PC-3 (cell line): ENCODE data around the gene CEP19. TPM values are rescaled to one million over a fixed set of nuclear protein-coding genes. Genes with fewer than 3 reads are reported as not detected.
A peak's percentile ranks its signal among the peaks of the same experiment; 100 is the strongest.

Experiments
- ATAC-seq: fragments of 200-7000 bp; cut with Tn5 transposase; 2 replicates; pipeline ENCODE4 v1.9.1; 2020; ENCODE audit warnings: mild to moderate bottlenecking, moderate library complexity
- BruUV-seq: library from RNA; stranded (reverse); fragments of 400-500 nt; replicated peaks from 2 replicates; lab custom pipeline; 2021; lab: Mats Ljungman, UMichigan
- CTCF ChIA-PET: fragments of 300-600 bp; sonication (Branson Sonifier 250); formaldehyde crosslinking; loops from one replicate; lab custom pipeline; 2022; ENCODE audit warnings: antibody characterized with exemption; lab: Charles Lee
- POLR2A ChIA-PET: fragments of 300-600 bp; sonication (Branson Sonifier 250); formaldehyde crosslinking; loops from one replicate; lab custom pipeline; 2022; ENCODE audit warnings: antibody characterized with exemption; ENCODE audit not compliant: unreplicated experiment; lab: Charles Lee
- DNase-seq: peaks from one replicate; pipeline ENCODE4 v3.0.0-alpha.2; 2015
- H2AFZ ChIP-seq: fragments of 300-600 bp; sonication (generic); 2 replicates; pipeline ENCODE4 v1.6.0; 2016; ENCODE audit warnings: antibody characterized with exemption, low read length
- H3F3A ChIP-seq: fragments of 300-600 bp; sonication (generic); one replicate; pipeline ENCODE4 v1.6.0; 2017; ENCODE audit warnings: antibody characterized with exemption, low read length, control low read depth, mild to moderate bottlenecking; ENCODE audit not compliant: unreplicated experiment
- H3K27ac ChIP-seq: fragments of 300-600 bp; sonication (generic); 2 replicates; pipeline ENCODE4 v1.5.1; 2016; ENCODE audit warnings: mild to moderate bottlenecking, low read length
- H3K27me3 ChIP-seq: fragments of 300-600 bp; sonication (generic); 2 replicates; pipeline ENCODE4 v1.6.1; 2016; ENCODE audit warnings: low read length, mixed read lengths
- H3K36me3 ChIP-seq: fragments of 300-600 bp; sonication (generic); 2 replicates; pipeline ENCODE4 v1.6.1; 2016; ENCODE audit warnings: low read depth, mixed run types, low read length, mixed read lengths
- H3K4me1 ChIP-seq: fragments of 300-600 bp; sonication (generic); 2 replicates; pipeline ENCODE4 v1.5.1; 2016; ENCODE audit warnings: low read length; ENCODE audit not compliant: insufficient read depth
- H3K4me2 ChIP-seq: fragments of 300-600 bp; sonication (generic); 2 replicates; pipeline ENCODE4 v1.6.0; 2016; ENCODE audit warnings: low read length
- H3K4me3 ChIP-seq: fragments of 300-600 bp; sonication (generic); 2 replicates; pipeline ENCODE4 v1.5.1; 2016; ENCODE audit warnings: mild to moderate bottlenecking, low read length, mixed read lengths
- H3K79me2 ChIP-seq: fragments of 300-600 bp; sonication (generic); 2 replicates; pipeline ENCODE4 v1.6.1; 2017; ENCODE audit warnings: low read length, mixed read lengths
- H3K9ac ChIP-seq: fragments of 300-600 bp; sonication (generic); 2 replicates; pipeline ENCODE4 v1.6.0; 2016; ENCODE audit warnings: mild to moderate bottlenecking, low read length
- H3K9me2 ChIP-seq: fragments of 300-600 bp; sonication (generic); replicated peaks from 2 replicates; pipeline ENCODE4 v1.6.1; 2016; ENCODE audit warnings: mixed run types, low read length, mixed read lengths
- H3K9me3 ChIP-seq: fragments of 300-600 bp; sonication (generic); 2 replicates; pipeline ENCODE4 v1.6.1; 2016; ENCODE audit warnings: low read length, mixed read lengths
- H4K20me1 ChIP-seq: fragments of 300-600 bp; sonication (generic); 2 replicates; pipeline ENCODE4 v1.6.1; 2016; ENCODE audit warnings: low read length, mixed read lengths
- EZH2 ChIP-seq: fragments of 300-600 bp; sonication (generic); IDR thresholded peaks from one replicate; pipeline ENCODE4 v1.6.1; 2017; ENCODE audit warnings: antibody characterized with exemption, mild to moderate bottlenecking, low read length; ENCODE audit not compliant: unreplicated experiment
- EZH2phosphoT487 ChIP-seq: fragments of 300-600 bp; sonication (generic); IDR thresholded peaks from 2 replicates; pipeline ENCODE4 v1.6.1; 2018; ENCODE audit warnings: mild to moderate bottlenecking, antibody characterized with exemption, low read length, borderline replicate concordance
- intact Hi-C: fragments of 100-400 bp; cut with micrococcal nuclease; formaldehyde crosslinking; loops from 2 replicates; pipeline ENCODE4 v1.9.0; 2023
- total RNA-seq: library from RNA; depleted of rRNA; stranded (reverse); fragments of >200 nt; gene quantifications from 2 replicates; pipeline ENCODE4 v1.2.3, GENCODE V29; 2014
- TF ChIP-seq, protein P1 (sequence below): fragments of 300-600 bp; sonication (generic); conservative IDR thresholded peaks from 2 replicates; pipeline ENCODE4 v1.5.1; 2017; ENCODE audit warnings: antibody characterized with exemption, low read depth, mild to moderate bottlenecking, low read length

Gene CEP19
- total RNA-seq, 1 experiment from 2014 or later = 2.6 TPM

DNA sequence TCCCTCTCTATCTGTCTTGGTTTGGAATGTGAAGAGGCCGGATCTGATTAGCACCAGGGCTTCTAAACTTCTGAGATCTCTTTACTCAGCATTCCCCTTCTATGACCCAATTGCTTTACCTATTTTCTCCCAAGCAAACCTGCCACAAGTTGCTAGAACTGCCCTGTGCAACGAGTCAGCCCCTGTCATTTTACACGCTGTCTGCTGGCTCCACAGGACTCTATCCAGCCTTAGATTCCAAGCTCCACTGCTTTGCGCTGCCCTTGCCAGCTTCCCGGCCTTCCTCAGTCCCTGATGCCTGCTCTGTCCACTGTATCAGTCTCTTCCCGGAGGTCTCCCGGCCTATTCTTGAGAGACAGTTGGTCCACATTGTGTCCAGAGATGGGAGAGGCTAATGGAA is 12.3 kb downstream of the CEP19 start:
- no TSS peak for BruUV-seq
- TF ChIP-seq EZH2 (no peak), EZH2phosphoT487 (no peak)
- TF ChIP-seq, protein P1, sequence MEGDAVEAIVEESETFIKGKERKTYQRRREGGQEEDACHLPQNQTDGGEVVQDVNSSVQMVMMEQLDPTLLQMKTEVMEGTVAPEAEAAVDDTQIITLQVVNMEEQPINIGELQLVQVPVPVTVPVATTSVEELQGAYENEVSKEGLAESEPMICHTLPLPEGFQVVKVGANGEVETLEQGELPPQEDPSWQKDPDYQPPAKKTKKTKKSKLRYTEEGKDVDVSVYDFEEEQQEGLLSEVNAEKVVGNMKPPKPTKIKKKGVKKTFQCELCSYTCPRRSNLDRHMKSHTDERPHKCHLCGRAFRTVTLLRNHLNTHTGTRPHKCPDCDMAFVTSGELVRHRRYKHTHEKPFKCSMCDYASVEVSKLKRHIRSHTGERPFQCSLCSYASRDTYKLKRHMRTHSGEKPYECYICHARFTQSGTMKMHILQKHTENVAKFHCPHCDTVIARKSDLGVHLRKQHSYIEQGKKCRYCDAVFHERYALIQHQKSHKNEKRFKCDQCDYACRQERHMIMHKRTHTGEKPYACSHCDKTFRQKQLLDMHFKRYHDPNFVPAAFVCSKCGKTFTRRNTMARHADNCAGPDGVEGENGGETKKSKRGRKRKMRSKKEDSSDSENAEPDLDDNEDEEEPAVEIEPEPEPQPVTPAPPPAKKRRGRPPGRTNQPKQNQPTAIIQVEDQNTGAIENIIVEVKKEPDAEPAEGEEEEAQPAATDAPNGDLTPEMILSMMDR = no peak
- H3K9me2 ChIP-seq = no peaks in the 10 kb centered on the region
- no peaks in the 10 kb centered on the region for H3K36me3 ChIP-seq
- intact Hi-C loops = no loop called here
- no peak for ATAC-seq
- ChIA-PET CTCF (no interaction called here), POLR2A (interaction anchor here (0.5 kb wide), 1 partner anchor 23 kb away, joined by 4 read pairs; no protein-coding TSS in a partner anchor)
- H3K27ac ChIP-seq = no peak overlapping the region
- H3K4me1 ChIP-seq = no peaks in the 10 kb centered on the region
- no peak for DNase-seq
- no peaks in the 10 kb centered on the region for H3K27me3 ChIP-seq
- 0 out of 2 replicates have a peak overlapping the region, but pooled peaks have one; percentile 7 for H2AFZ ChIP-seq
- no peak overlapping the region for H3K9ac ChIP-seq
- H3K4me2 ChIP-seq = no peak overlapping the region
- no peaks in the 10 kb centered on the region for H3K79me2 ChIP-seq
- H3F3A ChIP-seq = no peaks in the 10 kb centered on the region
- no peaks in the 10 kb centered on the region for H3K9me3 ChIP-seq
- H4K20me1 ChIP-seq = no peaks in the 10 kb centered on the region
- H3K4me3 ChIP-seq = no peak overlapping the region

DNA sequence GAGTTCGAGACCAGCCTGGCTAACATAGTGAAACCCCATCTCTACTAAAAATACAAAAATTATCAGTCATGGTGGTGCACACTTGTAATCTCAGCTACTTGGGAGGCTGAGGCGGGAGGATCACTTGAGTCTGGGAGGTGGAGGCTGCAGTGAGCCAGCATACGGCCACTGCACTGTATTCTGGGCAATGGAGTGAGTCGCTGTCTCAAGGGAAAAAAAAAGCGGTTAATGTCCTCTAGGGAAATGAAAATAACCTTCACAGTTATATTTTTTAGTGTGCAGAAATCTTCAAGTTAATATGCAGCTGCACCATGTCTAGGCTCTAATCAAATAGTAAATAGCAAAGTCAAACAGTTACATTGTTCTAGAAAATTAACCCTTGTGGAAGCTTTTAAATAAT is 14.8 kb downstream of the CEP19 start:
- no peak overlapping the region for H3K4me3 ChIP-seq
- CTCF ChIA-PET = no interaction called here
- intact Hi-C loops = no loop called here

DNA sequence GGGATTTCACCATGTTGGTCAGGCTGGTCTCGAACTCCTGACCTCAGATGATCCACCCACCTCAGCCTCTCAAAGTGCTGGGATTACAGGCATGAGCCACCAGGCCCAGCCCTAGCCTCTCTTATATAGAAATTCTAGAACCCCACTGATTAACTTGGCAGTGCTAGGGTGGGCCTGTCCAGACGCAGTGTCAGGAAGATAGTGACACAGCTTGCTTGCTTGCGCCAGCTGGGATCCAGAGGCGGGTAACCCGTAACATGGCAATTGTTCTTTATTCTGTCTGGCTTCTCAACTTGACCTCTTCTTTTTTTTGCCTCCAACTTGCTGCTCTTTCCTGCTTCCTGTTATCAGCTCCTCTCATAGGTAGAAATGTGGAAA is 16.2 kb downstream of the CEP19 start:
- CTCF ChIA-PET = interaction anchor here (1.3 kb wide), 1 partner anchor 86 kb away, joined by 10 read pairs; no protein-coding TSS in a partner anchor
- no TSS peak for BruUV-seq

More for the DNA sequence above, 14.8 kb downstream of the CEP19 start:
- DNase-seq (no peak), ATAC-seq (no peak)
- Histone ChIP-seq H3F3A (no peaks in the 10 kb centered on the region), H3K9me2 (no peaks in the 10 kb centered on the region), H3K36me3 (no peaks in the 10 kb centered on the region), H3K27ac (no peak overlapping the region), H3K79me2 (no peaks in the 10 kb centered on the region), H3K4me2 (no peak overlapping the region), H2AFZ (no peak overlapping the region), H4K20me1 (no peaks in the 10 kb centered on the region), H3K27me3 (no peaks in the 10 kb centered on the region), H3K4me1 (no peaks in the 10 kb centered on the region), H3K9me3 (no peaks in the 10 kb centered on the region), H3K9ac (no peak overlapping the region)
- no TSS peak for BruUV-seq
- no peak for TF ChIP-seq EZH2phosphoT487
- TF ChIP-seq EZH2 = no peak
- TF ChIP-seq, protein P1 = no peak
- POLR2A ChIA-PET = interaction anchor here (0.7 kb wide), 1 partner anchor 9 kb away, joined by 9 read pairs; no protein-coding TSS in a partner anchor

More for the DNA sequence above, 16.2 kb downstream of the CEP19 start:
- H3K9me2 ChIP-seq = no peaks in the 10 kb centered on the region
- ATAC-seq = no peak
- no peak overlapping the region for H2AFZ ChIP-seq
- H3K27ac ChIP-seq = no peak overlapping the region
- no peaks in the 10 kb centered on the region for H3K9me3 ChIP-seq
- H3K79me2 ChIP-seq = no peaks in the 10 kb centered on the region
- H3F3A ChIP-seq = no peaks in the 10 kb centered on the region
- POLR2A ChIA-PET = interaction anchor here (0.6 kb wide), 1 partner anchor 16 kb away, joined by 4 read pairs; no protein-coding TSS in a partner anchor
- no peak overlapping the region for H3K9ac ChIP-seq
- H3K4me1 ChIP-seq = no peaks in the 10 kb centered on the region
- TF ChIP-seq, protein P1 = no peak
- no peak for TF ChIP-seq EZH2
- no peak for DNase-seq
- H3K27me3 ChIP-seq = no peaks in the 10 kb centered on the region
- intact Hi-C loops = no loop called here
- H3K4me3 ChIP-seq = no peak overlapping the region
- no peaks in the 10 kb centered on the region for H3K36me3 ChIP-seq
- H4K20me1 ChIP-seq = no peaks in the 10 kb centered on the region
- no peak overlapping the region for H3K4me2 ChIP-seq
